Dermis microvascular lymphatic vessel endothelial cell (primary cell): ENCODE data around the gene WDR48. TPM values are rescaled to one million over a fixed set of nuclear protein-coding genes. Genes with fewer than 3 reads are reported as not detected.
"Not testable (repeated sequence)": the region's sequence is repeated elsewhere in the genome, so short reads cannot be mapped to it uniquely, and the experiment has no call there.

Experiments used
- DNase-seq, 2 donors: peaks; one replicate each; pipeline versions ENCODE4 v3.0.0 to v3.0.0-alpha.2; 2010; ENCODE audit warnings: low read depth in 2 of 2
- total RNA-seq: library from RNA; depleted of rRNA; stranded (reverse); fragments of >200 nt; gene quantifications from 2 replicates; pipeline ENCODE4 v1.2.1, GENCODE V29; 2014

The WDR48 gene
- 31.5 and 38.2 TPM in 2 replicates for total RNA-seq

DNA sequence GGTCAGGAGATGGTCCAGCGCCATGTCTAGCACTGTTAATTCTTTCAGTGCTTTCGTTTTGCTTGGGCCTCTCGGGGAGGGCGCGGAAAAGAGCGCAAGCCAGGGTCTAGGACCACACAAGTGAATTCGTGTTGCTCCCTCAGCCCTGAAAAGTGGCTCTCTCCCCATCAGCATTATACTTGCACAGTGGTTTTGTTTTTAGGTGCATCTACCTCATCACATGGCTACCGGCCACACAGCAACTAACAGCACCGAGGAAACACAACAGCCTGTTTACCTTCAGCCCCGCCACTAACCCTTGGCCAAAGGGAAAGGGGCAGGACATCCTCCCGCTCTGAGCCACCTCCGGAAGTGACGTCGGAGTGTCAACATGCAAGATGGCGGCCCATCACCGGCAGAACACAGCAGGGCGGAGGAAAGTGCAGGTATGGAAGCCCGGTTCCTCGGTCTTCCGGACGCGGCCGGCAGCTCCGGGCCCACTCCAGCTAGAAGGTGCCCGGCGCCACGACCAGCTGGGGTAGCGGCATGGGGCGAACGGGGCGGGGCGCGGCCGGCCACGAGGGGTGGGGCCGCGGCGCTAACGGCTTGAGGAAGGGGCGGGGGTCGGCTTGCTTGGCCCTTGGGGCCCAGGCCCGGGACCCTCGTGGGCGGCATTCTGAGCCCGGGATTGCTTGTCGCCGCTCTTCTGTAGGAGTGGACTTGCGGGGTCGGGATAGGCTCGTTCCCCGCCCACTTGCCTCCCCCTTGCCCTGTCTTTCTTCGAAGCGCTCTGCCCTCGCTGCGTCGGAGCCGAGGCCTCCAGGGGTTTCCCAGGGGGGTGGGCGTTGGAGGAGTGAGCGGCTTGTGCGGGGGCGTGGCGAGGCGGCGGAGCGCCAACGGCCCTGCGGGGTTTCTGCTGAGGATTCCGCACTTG is at the start of gene WDR48, which contains the start of gene SCN11A:
TSS of gene WDR48 (plus strand) at position 368 of the 913 bp plus-strand sequence. CDS start at position 378, 10 bp downstream.
TSS of gene SCN11A (minus strand) at position 296 of the 913 bp plus-strand sequence. CDS start 101,582 bp downstream, outside the sequence.
- DNase-seq = peak; percentile 91 to 93

DNA sequence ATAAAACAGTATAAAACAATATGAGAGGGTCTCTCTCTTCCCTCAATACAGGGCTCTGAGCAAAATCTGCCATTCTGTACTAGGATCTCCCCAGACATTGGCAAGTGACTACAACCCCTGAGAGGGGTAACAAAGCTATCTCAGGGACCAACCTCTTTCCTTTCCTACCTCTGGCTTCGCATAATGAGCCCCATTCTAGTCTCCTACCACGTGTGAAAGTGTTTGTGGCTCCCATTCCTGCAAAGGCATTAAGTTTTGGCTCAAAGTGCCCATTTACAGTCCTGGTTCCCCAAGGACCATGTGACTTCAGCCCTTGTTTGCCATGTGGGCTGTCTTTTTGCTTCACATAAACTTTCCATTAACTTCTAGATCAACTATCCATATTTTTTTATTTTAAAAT is 46.5 kb upstream of the WDR48 start:
- DNase-seq = no peak

DNA sequence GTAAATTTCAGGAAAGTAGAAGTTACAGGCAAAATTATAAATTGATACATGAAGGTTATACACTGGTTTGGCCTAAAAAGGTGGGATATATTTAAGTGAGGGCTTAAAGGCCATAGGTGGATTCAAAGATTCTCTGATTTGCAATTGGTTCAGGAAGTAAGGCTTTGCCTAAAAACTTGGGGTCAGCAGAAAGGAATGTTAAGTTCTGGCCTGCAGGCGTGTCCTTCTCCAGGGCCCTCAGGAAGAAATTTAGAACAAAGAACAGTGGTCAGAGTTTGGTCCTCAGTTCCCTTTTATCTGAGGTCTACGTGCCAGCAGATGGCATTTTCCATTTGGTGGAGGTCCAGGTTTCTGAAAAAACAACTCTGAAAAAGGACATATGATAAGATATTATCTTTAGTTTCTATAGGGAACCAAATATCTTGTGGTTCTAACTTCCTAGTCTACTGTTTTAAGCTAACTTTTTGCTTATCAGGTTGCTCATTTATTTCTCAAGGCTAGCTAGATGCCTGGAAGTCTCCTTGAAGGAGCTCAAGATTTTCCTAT is 40.6 kb upstream of the WDR48 start:
- DNase-seq = no peak

DNA sequence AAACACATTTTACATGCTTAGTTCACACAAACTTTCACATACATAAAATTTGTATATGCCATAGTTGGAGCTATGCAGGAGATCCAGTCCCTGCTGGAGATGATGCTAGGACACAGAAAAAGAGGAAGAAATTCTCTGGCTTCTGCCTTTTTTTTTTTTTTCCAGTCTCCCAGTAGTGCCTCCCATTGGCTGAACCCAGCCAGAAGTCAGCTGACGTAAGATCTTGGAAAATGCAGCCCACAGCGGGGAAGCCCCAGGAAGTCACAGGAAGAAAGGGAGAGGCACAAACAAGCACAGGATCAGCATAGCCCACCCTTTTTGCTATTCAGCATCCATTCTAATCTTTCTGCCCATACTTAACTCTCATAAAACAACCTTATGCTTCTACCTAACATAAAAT is 38.5 kb upstream of the WDR48 start:
- DNase-seq = peak in 1 of 2 donors; percentile 15

DNA sequence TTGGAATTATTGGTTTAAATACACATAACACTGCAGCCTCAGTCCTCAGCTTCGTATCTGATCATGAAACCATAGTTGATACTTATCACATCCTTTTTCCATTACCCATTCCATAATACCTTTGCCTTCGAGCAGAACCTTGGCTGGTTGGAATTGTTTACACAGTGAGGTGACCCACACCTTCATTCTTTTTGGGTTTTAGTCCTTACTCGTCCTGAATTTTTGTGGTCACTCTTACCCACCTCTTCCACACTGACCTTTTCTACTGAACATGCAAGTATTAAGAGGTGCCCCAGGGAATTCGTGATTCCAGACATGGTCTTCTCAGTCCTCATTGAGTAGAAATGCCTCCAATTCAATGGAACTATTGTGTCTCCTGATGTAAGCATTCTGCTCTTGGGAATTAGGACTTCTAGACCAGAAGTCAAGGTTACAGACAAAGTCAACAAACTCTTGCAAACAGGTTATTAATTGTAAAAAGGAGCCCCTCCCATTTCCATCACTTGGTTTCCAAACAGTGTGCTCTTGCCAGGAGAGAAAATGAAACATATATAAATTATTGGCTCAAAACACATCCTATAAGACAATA is 37.8 kb upstream of the WDR48 start:
- DNase-seq = no peak

DNA sequence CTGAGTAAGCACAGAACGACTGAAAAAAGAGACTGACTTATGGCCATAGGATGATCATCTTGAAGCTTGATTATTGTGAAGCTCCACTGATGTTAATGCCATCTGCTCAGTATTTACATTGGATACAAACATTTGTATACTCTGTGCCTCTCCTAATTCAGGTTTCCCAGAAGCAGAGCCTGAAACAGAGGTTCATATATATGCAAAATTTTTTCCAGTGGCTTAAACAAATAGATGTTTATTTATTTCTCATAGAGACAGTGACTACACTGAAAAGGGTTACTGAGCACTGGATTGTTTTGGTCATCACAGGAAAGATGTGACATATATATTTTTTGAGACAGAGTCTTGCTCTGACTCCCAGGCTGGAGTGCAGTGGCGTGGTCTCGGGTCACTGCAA is 36.4 kb upstream of the WDR48 start:
- no peak for DNase-seq

DNA sequence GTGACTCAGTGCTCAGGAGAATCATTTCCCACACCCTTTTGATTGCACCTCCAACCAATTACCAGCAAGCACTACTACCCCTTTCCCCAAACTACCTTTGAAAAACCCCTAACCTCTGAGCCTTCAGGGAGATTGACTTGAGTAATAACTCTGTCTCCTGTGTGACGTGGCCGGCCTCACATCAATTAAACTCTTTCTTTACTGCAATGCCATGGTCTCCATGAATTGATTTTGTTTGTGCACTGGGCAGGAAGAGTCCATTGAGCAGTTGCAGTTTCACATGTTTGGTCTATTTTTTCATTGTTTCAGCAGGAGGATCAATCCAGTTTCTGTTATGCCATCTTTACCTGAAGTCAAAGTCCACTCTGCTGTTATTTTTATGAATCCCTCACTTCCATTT is 32.5 kb upstream of the WDR48 start:
- DNase-seq = no peak

DNA sequence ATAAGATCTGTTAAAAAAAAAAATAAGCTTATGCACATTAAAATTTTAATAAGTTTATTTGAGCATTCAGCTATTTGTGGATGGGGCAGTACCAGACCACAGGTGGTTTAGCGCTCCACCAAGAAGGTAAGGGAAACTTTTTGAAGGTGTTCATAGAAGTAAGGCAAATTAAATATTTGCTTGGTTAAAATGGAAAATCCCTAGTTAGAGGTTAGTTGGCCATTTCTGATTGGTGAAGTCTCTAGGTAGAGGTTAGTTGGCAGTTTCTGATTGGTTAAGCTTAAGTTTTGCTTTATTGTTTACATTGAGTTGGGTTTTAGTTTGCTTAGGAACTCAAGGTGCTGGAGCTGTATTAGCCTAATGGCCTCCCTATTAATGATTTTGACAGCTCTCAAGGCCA is 30.8 kb upstream of the WDR48 start:
- no peak for DNase-seq

DNA sequence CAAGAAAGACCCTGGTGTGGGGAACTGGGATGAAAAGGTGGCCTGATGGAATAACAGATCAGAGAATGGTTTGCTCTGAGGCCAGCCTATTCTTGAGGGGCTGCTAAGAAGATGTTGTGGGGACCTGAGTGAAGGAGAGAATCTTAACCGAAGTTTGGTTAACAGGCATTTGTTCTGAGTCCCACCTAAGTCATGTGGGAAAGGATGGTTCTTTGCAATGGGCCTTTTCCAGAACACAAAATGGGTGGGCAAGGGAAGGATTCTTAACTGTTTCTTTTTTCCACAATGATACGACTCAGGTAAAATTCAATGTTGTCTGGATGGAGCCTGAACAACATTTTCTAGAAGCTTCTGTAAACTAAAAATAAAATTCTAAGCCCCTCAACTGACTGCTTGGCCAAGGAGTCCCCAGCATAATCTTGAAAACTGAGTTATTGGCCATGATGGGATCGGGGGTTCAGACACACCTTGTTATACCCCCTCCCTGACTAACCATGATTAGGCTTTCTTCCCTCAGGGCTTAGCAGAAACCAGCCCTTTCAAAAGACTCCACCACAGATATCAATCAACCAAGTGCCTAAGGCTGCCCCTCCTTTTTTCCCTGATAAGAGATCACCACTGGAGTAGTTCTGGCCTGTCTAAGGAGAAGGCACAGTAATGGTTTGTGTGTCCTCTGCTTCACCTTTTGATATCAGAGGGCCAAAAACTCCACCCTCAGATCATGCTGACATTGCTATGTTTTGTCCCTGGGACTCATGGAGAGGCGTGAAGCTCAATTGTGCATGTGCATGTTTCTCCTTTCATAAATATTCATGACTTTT is 30.1 kb upstream of the WDR48 start:
- no peak for DNase-seq

DNA sequence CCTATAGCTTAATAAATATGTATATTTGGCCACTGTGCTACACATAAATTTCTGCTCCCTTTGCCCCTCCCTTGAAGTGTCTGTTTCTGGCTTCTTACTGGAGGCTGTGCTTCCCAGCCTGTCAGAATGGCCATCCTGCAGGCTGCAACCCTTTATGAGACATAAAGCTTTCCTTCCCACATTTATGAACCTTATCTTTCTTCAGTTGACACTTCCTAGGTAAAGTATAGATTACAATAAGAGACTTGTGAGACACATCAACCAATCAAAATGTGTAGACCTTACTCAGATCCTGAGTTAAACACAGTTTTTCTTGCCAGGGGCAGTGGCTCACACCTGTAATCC is 29.6 kb upstream of the WDR48 start:
- DNase-seq = no peak

DNA sequence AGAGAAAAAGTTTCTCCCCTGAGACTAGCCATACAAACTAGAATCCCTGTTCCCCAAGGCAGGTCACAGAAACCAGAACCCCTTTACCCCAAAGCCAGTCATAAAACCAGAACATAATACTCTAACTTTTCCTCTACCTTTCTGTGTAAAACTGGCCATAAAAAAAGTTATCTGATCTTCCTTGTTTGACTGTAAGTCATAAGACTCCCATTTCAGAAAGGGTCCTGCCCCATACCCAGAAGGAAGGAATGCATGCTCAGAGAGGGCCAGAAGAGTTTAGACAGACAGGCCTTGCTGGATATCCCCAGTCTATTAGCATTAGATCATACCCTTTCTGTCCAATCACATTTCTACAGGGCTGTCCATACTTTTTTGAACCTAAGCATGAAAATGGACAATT is 27.3 kb upstream of the WDR48 start:
- no peak for DNase-seq

DNA sequence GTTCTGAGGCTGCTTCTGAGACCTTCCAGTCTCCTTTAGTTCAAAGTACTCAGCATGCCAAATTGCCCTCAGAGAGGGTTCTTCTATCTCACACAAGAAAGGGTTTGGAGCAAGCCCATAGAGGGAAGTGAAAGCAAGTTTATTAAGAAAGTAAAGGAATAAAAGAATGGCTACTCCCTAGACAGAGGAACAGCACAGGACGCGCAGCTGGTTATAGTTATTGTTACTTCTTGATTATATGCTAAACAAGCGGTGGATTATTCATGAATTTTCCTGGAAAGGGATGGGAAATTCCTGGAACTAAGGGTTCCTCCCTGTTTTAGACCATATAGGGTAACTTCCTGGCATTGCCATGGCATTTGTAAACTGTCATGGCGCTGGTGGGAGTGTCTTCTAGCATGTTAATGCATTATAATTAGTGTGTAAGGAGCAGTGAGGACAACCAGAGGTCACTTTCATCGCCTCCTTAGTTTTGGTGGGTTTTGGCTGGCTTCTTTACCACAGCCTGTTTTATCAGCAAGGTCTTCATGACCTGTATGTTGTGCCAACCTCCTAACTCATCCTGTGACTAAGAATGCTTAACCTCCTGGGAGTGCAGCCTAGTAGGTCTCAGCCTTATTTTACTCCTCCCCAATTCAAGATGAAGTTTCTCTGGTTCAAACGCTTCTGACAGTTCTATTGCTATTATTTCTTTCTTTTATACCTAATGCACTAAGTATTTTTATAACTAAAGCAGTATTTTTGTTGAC is 26.4 kb upstream of the WDR48 start:
- DNase-seq = no peak

DNA sequence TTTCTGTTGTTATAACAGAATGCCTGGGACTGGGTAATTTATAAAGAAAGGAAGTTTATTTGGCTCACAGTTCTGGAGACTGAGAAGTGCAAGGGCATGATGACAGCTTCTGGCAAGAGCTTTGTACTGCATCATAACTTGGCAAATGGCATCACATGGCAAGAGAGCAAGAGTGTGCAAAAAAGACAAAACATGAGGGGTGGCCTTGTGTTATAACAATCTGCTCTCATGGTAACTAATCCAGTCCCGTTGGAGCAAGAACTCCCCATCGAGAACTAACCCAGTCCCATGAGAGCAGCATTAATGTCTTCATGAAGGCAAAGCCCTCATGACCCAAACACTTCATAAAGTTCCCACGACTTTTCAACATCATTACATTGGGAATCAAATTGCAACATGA is 23.3 kb upstream of the WDR48 start:
- DNase-seq = no peak

DNA sequence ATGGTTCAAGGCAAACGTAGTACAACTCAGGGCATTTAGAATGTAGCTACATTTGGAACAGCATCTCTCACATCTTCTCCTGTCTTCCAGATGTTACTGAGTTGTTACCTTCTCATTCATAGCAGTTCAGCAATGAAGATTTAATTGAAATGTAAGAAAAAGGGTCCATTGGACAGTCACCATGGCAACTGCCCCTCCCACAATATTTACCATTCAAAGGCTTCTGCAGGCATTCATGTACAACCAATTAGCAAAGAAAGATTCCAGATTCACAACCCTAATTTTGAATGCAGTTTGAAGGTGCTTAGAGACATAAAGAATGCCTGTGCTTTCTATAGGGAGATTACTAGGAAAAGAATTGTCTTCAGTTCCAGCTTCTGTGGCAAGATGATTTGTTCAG is 22.3 kb upstream of the WDR48 start:
- no peak for DNase-seq

DNA sequence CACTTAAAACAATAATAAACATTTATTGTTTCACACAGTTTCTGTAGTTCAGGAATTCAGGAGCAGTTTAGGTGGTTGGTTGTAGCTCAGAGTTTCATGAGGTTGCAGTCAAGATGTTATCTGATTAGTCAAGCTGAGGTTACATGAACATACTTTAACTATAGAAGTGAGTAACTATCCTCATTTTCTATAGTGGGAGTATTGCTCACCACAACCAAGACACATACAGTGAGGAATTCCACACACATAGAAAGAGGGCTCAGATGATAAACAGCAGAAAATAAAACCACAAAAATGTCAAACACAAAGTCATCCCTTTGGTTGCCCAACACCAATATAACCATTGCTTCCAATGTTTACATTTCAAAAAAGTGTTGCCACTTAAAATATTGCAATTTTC is 13.7 kb upstream of the WDR48 start:
- no peak for DNase-seq

DNA sequence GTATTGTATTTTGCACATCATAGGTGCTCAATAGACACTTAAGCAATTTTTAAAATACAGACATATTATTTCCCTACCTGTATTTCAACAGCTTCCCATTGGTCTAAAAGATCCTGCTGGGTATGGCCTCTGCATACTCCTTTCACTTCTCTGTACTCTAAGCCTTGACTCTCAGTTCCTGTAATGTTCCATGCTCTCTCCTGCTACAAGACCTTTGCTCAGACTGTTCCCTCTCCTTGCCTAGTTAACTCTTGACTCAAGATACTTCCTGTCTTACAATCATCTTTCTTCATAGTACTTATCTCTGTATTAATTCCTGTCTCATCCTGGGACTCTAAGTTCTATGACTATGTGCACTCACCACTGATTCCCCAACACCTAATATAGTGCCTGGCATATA is 1.8 kb upstream of the WDR48 start:
- DNase-seq = no peak

DNA sequence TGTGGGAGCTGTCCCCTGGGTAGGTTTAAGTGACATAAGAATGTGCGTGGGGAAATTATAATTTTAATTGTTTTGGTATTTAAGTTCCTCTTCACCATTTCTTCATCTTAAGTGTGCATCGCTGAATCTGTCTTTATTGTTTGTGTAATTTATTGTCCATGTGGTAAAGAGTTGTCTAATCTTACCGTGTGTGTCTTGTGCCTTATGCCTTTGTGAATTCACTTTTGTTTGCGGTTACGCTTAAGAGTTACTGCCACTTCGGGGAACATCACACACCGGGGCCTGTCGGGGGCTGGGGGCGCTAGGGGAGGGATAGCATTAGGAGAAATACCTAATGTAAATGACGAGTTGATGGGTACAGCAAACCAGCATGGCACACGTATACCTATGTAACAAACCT is 767 bp downstream of the WDR48 start:
- peak in 1 of 2 donors; percentile 3 for DNase-seq

DNA sequence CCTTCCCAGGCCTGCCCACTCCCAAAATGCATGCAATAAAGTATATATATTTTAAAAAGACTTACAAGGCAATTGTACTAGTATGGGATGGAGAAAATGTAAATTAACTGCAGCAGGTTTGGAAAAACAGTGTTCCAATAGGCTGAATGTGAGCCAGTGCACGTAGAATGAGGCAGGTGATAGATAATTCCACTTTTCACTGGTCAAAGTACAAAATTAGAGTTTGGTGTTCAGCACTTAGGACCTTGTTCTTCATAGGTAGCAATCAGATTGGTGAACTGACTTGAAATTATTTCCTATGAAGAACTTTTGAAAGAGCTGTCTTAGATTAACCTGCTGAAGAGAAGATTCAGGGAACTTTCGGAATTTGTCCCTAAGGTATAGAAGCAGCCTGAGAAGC is 1.9 kb downstream of the WDR48 start:
- no peak for DNase-seq

DNA sequence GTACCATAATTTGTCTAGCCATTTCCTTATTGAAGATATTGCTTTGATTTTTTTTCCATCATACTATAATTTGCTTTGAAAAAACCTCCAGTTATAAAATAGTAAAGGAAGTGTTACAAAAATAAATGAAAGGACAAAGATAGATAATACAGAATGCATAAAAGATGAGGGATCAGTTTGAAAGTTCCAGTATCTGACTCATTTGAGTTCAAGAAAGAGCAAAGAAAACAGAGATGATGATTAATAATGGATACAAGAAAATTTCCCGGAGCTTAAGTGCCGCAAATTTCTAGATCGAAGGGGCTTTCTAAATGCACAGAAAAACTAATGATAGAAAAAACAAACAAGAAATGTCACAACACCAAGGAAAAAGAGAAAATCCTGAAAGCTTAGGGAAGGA is 4.3 kb downstream of the WDR48 start:
- DNase-seq = no peak

DNA sequence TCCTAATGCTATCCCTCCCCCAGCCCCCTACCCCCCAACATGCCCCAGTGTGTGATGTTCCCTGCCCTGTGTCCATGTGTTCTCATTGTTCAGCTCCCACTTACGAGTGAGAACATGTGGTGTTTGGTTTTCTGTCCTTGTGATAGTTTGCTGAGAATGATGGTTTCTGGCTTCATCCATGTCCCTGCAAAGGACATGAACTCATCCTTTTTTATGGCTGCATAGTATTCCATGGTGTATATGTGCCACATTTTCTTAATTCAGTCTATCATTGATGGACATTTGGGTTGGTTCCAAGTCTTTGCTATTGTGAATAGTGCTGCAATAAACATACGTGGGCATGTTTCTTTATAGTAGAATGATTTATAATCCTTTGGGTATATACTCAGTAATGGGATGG is 9.4 kb downstream of the WDR48 start:
- DNase-seq = not testable (repeated sequence)

DNA sequence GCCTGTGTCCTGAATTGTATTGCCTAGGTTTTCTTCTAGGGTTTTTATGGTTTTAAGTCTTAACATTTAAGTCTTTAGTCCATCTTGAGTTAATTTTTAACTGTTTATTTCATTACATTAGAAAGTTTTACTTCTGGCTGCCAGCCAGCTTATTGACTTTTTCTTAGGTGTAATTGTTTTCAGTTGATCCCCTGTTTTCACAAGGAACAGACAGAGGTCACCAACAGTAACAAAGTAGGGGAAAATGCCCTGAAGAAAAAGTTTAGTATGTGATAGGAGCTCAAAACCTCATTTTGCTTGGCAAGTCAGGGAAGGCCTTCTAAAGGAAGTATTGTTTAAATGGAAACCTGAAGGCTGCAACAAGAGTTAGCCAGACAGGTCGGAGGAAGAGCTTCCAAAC is 10.4 kb downstream of the WDR48 start:
- no peak for DNase-seq
